K562 (cell line): ENCODE data around the gene IREB2. TPM values are rescaled to one million over a fixed set of nuclear protein-coding genes. Genes with fewer than 3 reads are reported as not detected.

Experiments used
- MIER1 ChIP-seq: fragments of 450-650 bp; IDR thresholded peaks from 2 replicates; pipeline ENCODE4 v1.6.1; 2016; ENCODE audit warnings: antibody characterized with exemption, mild to moderate bottlenecking, low read depth
- ZNF318 ChIP-seq, 2 experiments: fragments of 450-650 bp; IDR thresholded peaks; 2 replicates each; pipeline ENCODE4 v1.6.1; 2016; ENCODE audit warnings: mild to moderate bottlenecking in 2 of 2, borderline replicate concordance in 1 of 2, low read depth in 1 of 2, moderate library complexity in 1 of 2
- polyA plus RNA-seq, 8 experiments: library from polyadenylated mRNA; depleted of rRNA in 4 of 8; stranded (reverse) in 5 of 8; unstranded in 3 of 8; fragments of >200 nt; fragmentation: Nextera tagmentation in 2 of 8; fragmentation: Illumina TruSeq in 1 of 8; extraction: Ambion mirVana in 2 of 8; extraction: Trizol in 1 of 8; gene quantifications; 2 replicates each; pipeline versions ENCODE4 v1.2.1 to v1.2.3, GENCODE V29; 2011 to 2014; ENCODE audit warnings: inconsistent platforms in 1 of 8, missing spikeins in 1 of 8
- total RNA-seq, 7 experiments: library from RNA; depleted of rRNA in 6 of 7; stranded (reverse); fragments of >200 nt in 6 of 7; fragmentation: Illumina TruSeq in 2 of 7; extraction: Trizol in 2 of 7; gene quantifications; 2 replicates each; pipeline versions ENCODE4 v1.2.1 to v1.2.3, GENCODE V29; 2011 to 2021; ENCODE audit warnings: low replicate concordance in 1 of 7

The IREB2 gene
- total and polyA plus RNA-seq, 9 of the 15 experiments (the other 6 are each of a cell fraction or from before 2014, with no cell fraction given): 16.8 to 61.7 (median 34.0) TPM

GRCh38 chr15:78477295-78477694 lies 39.3 kb downstream of the IREB2 start (continued):
- TF ChIP-seq ZNF318 (IDR thresholded peaks at IDR 0.05; ENCODE audit: borderline replicate concordance in 1 of 2, low read depth in 1 of 2) (no peak), MIER1 (no peak)
- TF ChIP-seq, all 486 proteins: peak for 0
